Measurements from ENCODE around the gene ZNF189.

Gene ZNF189

DNA sequence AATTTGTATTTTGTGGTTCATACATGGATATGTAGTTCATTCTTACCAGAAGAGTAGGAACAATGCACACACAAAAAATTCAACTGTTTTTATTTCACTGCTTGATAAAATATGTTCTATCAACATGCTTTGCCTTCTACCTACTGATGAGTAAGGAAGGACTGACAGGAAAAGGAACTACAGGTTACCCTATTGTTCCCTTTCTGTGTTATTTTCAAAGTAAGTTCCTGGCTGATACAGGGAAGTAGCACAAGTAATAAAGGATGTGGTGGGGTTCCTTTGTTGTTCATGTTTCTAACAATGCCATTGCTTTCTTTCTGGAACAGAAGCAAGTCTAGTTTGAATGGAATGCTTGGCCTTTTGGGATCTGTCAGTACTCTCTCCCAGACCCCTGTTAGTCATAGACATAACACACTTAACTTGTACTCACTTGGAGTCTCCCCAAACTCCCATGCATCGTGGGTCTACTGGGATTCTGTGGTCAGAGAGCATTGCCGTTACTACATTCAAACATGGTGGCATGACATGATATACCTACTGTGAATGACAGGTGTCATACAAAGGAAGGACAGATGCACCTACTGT lies 57.1 kb downstream of the ZNF189 start:
- no peak for DNase-seq

DNA sequence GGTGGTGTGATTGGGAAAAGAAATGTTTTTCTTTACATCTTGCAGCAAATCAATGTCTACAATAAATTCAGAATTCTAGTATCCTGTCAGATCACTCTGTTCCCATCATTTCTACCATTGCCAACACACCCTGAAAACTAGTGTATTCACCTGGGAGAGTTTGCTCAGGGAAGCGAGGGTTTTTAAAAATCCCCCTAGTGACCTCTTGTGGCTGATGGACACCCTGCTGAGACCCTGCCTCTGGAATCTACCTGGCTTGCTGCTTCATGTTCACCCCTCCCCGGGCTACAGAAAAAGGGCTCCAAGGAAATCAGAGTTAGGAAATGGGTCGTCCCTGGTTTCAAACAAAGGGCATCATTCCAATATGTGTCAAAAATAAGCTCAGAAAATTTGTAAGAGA lies 58.4 kb downstream of the ZNF189 start:
- peak; percentile 10 for DNase-seq

DNA sequence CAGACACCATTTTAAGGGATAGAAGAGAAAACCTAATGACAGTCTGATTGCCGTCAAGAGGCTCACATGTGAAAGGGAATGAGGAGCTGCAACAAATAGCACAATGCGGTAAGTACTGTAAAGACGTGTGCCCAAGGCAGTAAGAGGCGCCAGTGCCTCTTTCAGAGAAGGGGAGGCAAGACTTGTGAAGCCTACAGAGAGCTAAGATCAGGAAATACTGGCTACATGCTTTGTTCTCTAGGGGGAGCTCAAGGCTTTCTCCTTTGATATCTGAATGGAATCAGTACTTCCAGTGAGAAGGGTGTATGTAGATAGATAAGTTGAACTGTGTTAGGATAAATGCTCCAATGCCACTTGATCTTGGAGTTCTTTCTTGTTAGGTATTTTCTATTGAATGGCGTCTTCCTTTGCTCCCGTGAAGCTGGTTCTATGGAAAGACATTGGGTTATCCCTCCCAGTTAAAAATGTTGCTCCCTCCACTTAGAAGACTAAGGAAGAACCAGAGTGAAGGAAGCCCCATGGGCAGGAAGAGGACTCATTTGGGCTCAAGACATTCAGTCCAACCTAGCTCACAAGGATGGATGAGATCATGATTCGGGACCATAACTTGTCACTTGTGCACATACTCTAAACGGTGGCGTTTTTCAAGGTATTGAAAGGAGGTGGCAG lies 60.4 kb downstream of the ZNF189 start:
- DNase-seq, result peak; percentile 84

Data from NCI-H2171 treated with DMSO at 0.1 percent for 48 hours (cell line).